ENCODE measurements around the gene OTULIN. TPM values are rescaled to one million over a fixed set of nuclear protein-coding genes. Genes with fewer than 3 reads are reported as not detected.
A peak's percentile ranks its signal among the peaks of the same experiment; 100 is the strongest.

OTULIN gene
- total and polyA plus RNA-seq, 4 donors, result 8.6 to 44.4 (median 12.1) TPM

GRCh38 chr5:14684757-14685156, 20.2 kb downstream of the OTULIN start:
- TF ChIP-seq NR2F2 (IDR thresholded peaks at IDR 0.05) (peak; percentile 28), MAX (IDR thresholded peaks at IDR 0.05) (no peak), ZBTB33 (IDR thresholded peaks at IDR 0.05) (no peak), TAF1 (conservative IDR thresholded peaks at IDR 0.05) (no peak), SP1 (IDR thresholded peaks at IDR 0.05) (peak; percentile 88), HNF4G (IDR thresholded peaks at IDR 0.05) (no peak), HNF4A (conservative IDR thresholded peaks at IDR 0.05) (peak; percentile 68 to 75), FOXA2 (IDR thresholded peaks at IDR 0.05) (peak; percentile 42), GABPA (IDR thresholded peaks at IDR 0.05 in 1 of 2, conservative IDR thresholded peaks at IDR 0.05 in 1 of 2) (no peak), RAD21 (IDR thresholded peaks at IDR 0.05) (peak; percentile 44 to 56), RXRA (IDR thresholded peaks at IDR 0.05) (peak; percentile 99), CTCF (IDR thresholded peaks at IDR 0.05; ENCODE audit: low read depth, low read length, missing input control) (no peak), YY1 (IDR thresholded peaks at IDR 0.05) (peak; percentile 88), JUND (IDR thresholded peaks at IDR 0.05) (peak; percentile 30 to 65), REST (IDR thresholded peaks at IDR 0.05) (peak; percentile 69), FOXA1 (IDR thresholded peaks at IDR 0.05) (peak; percentile 45), EGR1 (IDR thresholded peaks at IDR 0.05; ENCODE audit: low read depth in 2 of 2) (no peak)
- TF ChIP-seq, protein P1, sequence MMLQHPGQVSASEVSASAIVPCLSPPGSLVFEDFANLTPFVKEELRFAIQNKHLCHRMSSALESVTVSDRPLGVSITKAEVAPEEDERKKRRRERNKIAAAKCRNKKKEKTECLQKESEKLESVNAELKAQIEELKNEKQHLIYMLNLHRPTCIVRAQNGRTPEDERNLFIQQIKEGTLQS (IDR thresholded peaks at IDR 0.05), result no peak
- WGBS, result 37% methylated on average over 5 of the region's 5 CpGs
- Histone ChIP-seq H3K27ac (ENCODE audit: low read depth in 1 of 2, low read length in 2 of 2) (peak overlapping the region; percentile 82 to 91), H3K27me3 (ENCODE audit: control insufficient read depth in 4 of 4, insufficient read depth in 4 of 4, low read length in 3 of 4) (no peaks in the 10 kb centered on the region), H3K9me3 (ENCODE audit: control insufficient read depth in 4 of 4, low read length in 3 of 4) (no peaks in the 10 kb centered on the region), H3K4me3 (ENCODE audit: low read depth in 1 of 3, low read length in 3 of 3) (no peak overlapping the region), H3K36me3 (ENCODE audit: control insufficient read depth in 4 of 4, insufficient read depth in 3 of 4, low read depth in 1 of 4, low read length in 3 of 4) (peaks cover 5 to 44% (median 38%) of the 10 kb centered on the region in 4 donors), H3K4me1 (ENCODE audit: control insufficient read depth in 4 of 4, insufficient read depth in 4 of 4, low read length in 3 of 4) (peaks cover 0 to 34% (median 24%) of the 10 kb centered on the region in 4 donors), H3K9ac (ENCODE audit: low read depth in 1 of 2, low read length in 2 of 2) (peak overlapping the region in 1 of 2 donors; percentile 79)
- DNase-seq (ENCODE audit: low spot score), result no peak

Measured in liver (tissue), 9 donors.